ENCODE data around the gene NEK6. TPM values are rescaled to one million over a fixed set of nuclear protein-coding genes. Genes with fewer than 3 reads are reported as not detected.

The NEK6 gene
- total and polyA plus RNA-seq, 10 of the 15 experiments (the other 5 are each of a cell fraction or from before 2014, with no cell fraction given): 31.3 to 161 (median 89.2) TPM

GRCh38 chr9:124307379-124308030 lies 49.8 kb downstream of the NEK6 start:
- H3K36me3 ChIP-seq (ENCODE audit: control insufficient read depth in 2 of 2, insufficient read depth in 2 of 2, low read length in 1 of 2): peaks cover 45 to 60% of the 10 kb centered on the region in 2 experiments
- SMC1A ChIA-PET (ENCODE audit: uncharacterized antibody, unreplicated experiment): no interaction called here
- no peak overlapping the region for H2AFZ ChIP-seq (ENCODE audit: control insufficient read depth, low read depth, low read length)
- ATAC-seq (no peak), DNase-seq (ENCODE audit: low read depth, low spot score) (no peak), FAIRE-seq (no peak)
- no peaks in the 10 kb centered on the region; the same call in 1 of the 2 replicates for H3K4me1 ChIP-seq (ENCODE audit: control insufficient read depth, insufficient read depth, low read length)
- H3K4me3 ChIP-seq: no peak overlapping the region
- intact Hi-C loops (cut with micrococcal nuclease; ENCODE audit: unreplicated experiment): no loop called here
- H3K9ac ChIP-seq (ENCODE audit: control insufficient read depth, insufficient read depth, low read length): no peak overlapping the region
- no peak for TF ChIP-seq RB1 (IDR thresholded peaks at IDR 0.05; ENCODE audit: borderline replicate concordance)
- no peak for TF ChIP-seq ZNF592 (IDR thresholded peaks at IDR 0.05)
- TF ChIP-seq SREBF2 (IDR thresholded peaks at IDR 0.05; ENCODE audit: low read length): no peak
- no peak for TF ChIP-seq RCOR1 (conservative IDR thresholded peaks at IDR 0.05; ENCODE audit: low read depth, low read length)
- no peak for TF ChIP-seq E2F8 (IDR thresholded peaks at IDR 0.05; ENCODE audit: low read depth, partially characterized antibody)
- TF ChIP-seq NFIC (IDR thresholded peaks at IDR 0.05; ENCODE audit: low read depth, low read length): no peak
- TF ChIP-seq TBL1XR1 (IDR thresholded peaks at IDR 0.05; ENCODE audit: low read depth, low read length): no peak
- no peak for TF ChIP-seq TAF1 (IDR thresholded peaks at IDR 0.05; ENCODE audit: borderline replicate concordance, low read depth, low read length)
- no peak for TF ChIP-seq TCF12 (IDR thresholded peaks at IDR 0.05; ENCODE audit: low read depth, low read length)
- no peak for TF ChIP-seq ATF7 (IDR thresholded peaks at IDR 0.05; ENCODE audit: low read depth)
- no peak for TF ChIP-seq NKRF (conservative IDR thresholded peaks at IDR 0.05)
- H3K27ac ChIP-seq (ENCODE audit: control insufficient read depth, insufficient read depth): no peak overlapping the region
- peaks cover 12% of the 10 kb centered on the region for H3K79me2 ChIP-seq (ENCODE audit: control insufficient read depth, insufficient read depth, low read length)
- no TSS peak for BruUV-seq (replicated peaks)
- peaks cover 15% of the 10 kb centered on the region; the same call in 1 of the 2 replicates for H4K20me1 ChIP-seq (ENCODE audit: control insufficient read depth, insufficient read depth)
- in situ Hi-C loops (cut with MboI): no loop called here
- no peak overlapping the region for H3K4me2 ChIP-seq (ENCODE audit: control insufficient read depth, insufficient read depth)
- 92% methylated on average over 24 of the region's 24 CpGs for WGBS (ENCODE audit: insufficient coverage, insufficient replicate concordance, low lambda C conversion rate, missing lambda C conversion rate)
- POLR2A ChIA-PET: no interaction called here
- no peaks in the 10 kb centered on the region for H3K27me3 ChIP-seq (replicated peaks in 1 of 2; ENCODE audit: control insufficient read depth in 2 of 2, insufficient read depth in 2 of 2, low read length in 1 of 2)
- H3K9me3 ChIP-seq (replicated peaks; ENCODE audit: control insufficient read depth, insufficient read depth, low read length): no peaks in the 10 kb centered on the region
- CTCF ChIA-PET: no interaction called here
- RAD21 ChIA-PET (ENCODE audit: unreplicated experiment): no interaction called here

Data from GM12878 (cell line).